SU-DHL-6 (cell line): ENCODE measurements around the gene C5orf15.

Source experiments
- H2AFZ ChIP-seq: fragments of 200-600 bp; sonication (generic); 2 replicates; pipeline ENCODE4 v1.6.1; 2014; ENCODE audit warnings: low read depth, mild to moderate bottlenecking, moderate library complexity, mixed read lengths, antibody characterized with exemption, low read length; ENCODE audit not compliant: severe bottlenecking
- H3F3A ChIP-seq: fragments of 200-600 bp; shearing (Covaris generic); 2 replicates; pipeline ENCODE4 v1.6.0; 2016; ENCODE audit warnings: antibody characterized with exemption, mild to moderate bottlenecking; ENCODE audit not compliant: insufficient read depth
- H3K27ac ChIP-seq: fragments of 200-600 bp; sonication (generic); 2 replicates; pipeline ENCODE4 v1.5.1; 2016; ENCODE audit warnings: low read depth, mild to moderate bottlenecking, low read length, moderate library complexity, mixed read lengths
- H3K27me3 ChIP-seq: fragments of 200-600 bp; sonication (generic), shearing (Covaris generic); 2 replicates; pipeline ENCODE4 v1.6.0; 2014; ENCODE audit warnings: mild to moderate bottlenecking, low read length
- H3K36me3 ChIP-seq: fragments of 200-600 bp; sonication (generic); 2 replicates; pipeline ENCODE4 v1.6.1; 2014; ENCODE audit warnings: mild to moderate bottlenecking, low read length, mixed read lengths
- H3K4me2 ChIP-seq: fragments of 300-600, 200-600 bp; shearing (Covaris generic), sonication (generic); 2 replicates; pipeline ENCODE4 v1.6.0; 2014; ENCODE audit warnings: low read length, low read depth, mild to moderate bottlenecking; ENCODE audit not compliant: poor library complexity, severe bottlenecking
- H3K4me3 ChIP-seq: fragments of 200-600 bp; sonication (generic); 2 replicates; pipeline ENCODE4 v1.5.1; 2014; ENCODE audit warnings: antibody characterized with exemption, low read length, mild to moderate bottlenecking, mixed read lengths; ENCODE audit not compliant: insufficient read depth, poor library complexity, severe bottlenecking
- H3K79me2 ChIP-seq: fragments of 200-600 bp; sonication (generic); 2 replicates; pipeline ENCODE4 v1.6.1; 2014; ENCODE audit warnings: mild to moderate bottlenecking, low read length, moderate library complexity; ENCODE audit not compliant: insufficient read depth
- H3K9ac ChIP-seq: fragments of 200-600 bp; sonication (generic); 2 replicates; pipeline ENCODE4 v1.7.0; 2014; ENCODE audit warnings: mild to moderate bottlenecking, low read length
- H3K9me2 ChIP-seq: fragments of 200-600 bp; sonication (generic); replicated peaks from 2 replicates; pipeline ENCODE4 v1.6.1; 2014; ENCODE audit warnings: low read length; ENCODE audit not compliant: insufficient read depth
- H3K9me3 ChIP-seq: fragments of 200-600 bp; sonication (generic); 2 replicates; pipeline ENCODE4 v1.6.1; 2014; ENCODE audit warnings: low read length, mixed read lengths; ENCODE audit not compliant: insufficient read depth
- H4K20me1 ChIP-seq: fragments of 200-600 bp; sonication (generic); 2 replicates; pipeline ENCODE4 v1.6.1; 2014; ENCODE audit warnings: low read depth, mild to moderate bottlenecking, antibody characterized with exemption, low read length, moderate library complexity, mixed read lengths
- CTCF ChIP-seq: fragments of 200-600 bp; sonication (generic); IDR thresholded peaks from one replicate; pipeline ENCODE4 v1.5.1; 2017; ENCODE audit warnings: antibody characterized with exemption, mild to moderate bottlenecking, low read length, moderate library complexity; ENCODE audit not compliant: insufficient read depth, poor library complexity, severe bottlenecking
- EZH2phosphoT487 ChIP-seq: fragments of 200-600 bp; sonication (generic), shearing (Covaris generic); conservative IDR thresholded peaks from 2 replicates; pipeline ENCODE4 v1.6.1; 2018; ENCODE audit warnings: mild to moderate bottlenecking, antibody characterized with exemption, low read length, moderate library complexity, mixed read lengths

Gene C5orf15

GRCh38 chr5:133993185-133993936 lies 24.9 kb upstream of the C5orf15 start:
- H3K27ac ChIP-seq: no peak overlapping the region
- H3K27me3 ChIP-seq: no peaks in the 10 kb centered on the region
- no peak overlapping the region for H3K9ac ChIP-seq
- peaks cover 26% of the 10 kb centered on the region; the same call in 1 of the 2 replicates for H4K20me1 ChIP-seq
- no peak overlapping the region for H2AFZ ChIP-seq
- no peak overlapping the region for H3K4me2 ChIP-seq
- no peak overlapping the region for H3K4me3 ChIP-seq
- H3K79me2 ChIP-seq: peaks cover 86% of the 10 kb centered on the region
- H3K9me3 ChIP-seq: no peaks in the 10 kb centered on the region
- H3K9me2 ChIP-seq: no peaks in the 10 kb centered on the region
- H3F3A ChIP-seq: no peaks in the 10 kb centered on the region
- TF ChIP-seq CTCF: no peak
- no peak for TF ChIP-seq EZH2phosphoT487
- H3K36me3 ChIP-seq: peaks cover 21% of the 10 kb centered on the region

- Histone ChIP-seq H3K27me3 (no peaks in the 10 kb centered on the region), H4K20me1 (peaks cover 26% of the 10 kb centered on the region; the same call in 1 of the 2 replicates), H3K4me3 (no peak overlapping the region), H3K4me2 (no peak overlapping the region), H3K9me2 (no peaks in the 10 kb centered on the region), H3K79me2 (peaks cover 79% of the 10 kb centered on the region), H3F3A (no peaks in the 10 kb centered on the region), H3K9me3 (no peaks in the 10 kb centered on the region), H3K36me3 (peaks cover 25% of the 10 kb centered on the region), H2AFZ (no peak overlapping the region), H3K27ac (no peak overlapping the region), H3K9ac (no peak overlapping the region)
- no peak for TF ChIP-seq CTCF
- TF ChIP-seq EZH2phosphoT487: no peak
These were observed 24.2 kb upstream of the C5orf15 start for GRCh38 chr5:133992429-133993155.

GRCh38 chr5:133991171-133991910 lies 22.9 kb upstream of the C5orf15 start:
- Histone ChIP-seq H3K9ac (no peak overlapping the region), H4K20me1 (peaks cover 17% of the 10 kb centered on the region; the same call in 1 of the 2 replicates)

More at GRCh38 chr5:133991171-133991910, 22.9 kb upstream of the C5orf15 start:
- Histone ChIP-seq H3F3A (no peaks in the 10 kb centered on the region), H3K9me2 (no peaks in the 10 kb centered on the region), H3K27me3 (no peaks in the 10 kb centered on the region), H3K4me2 (no peak overlapping the region), H3K36me3 (peaks cover 28% of the 10 kb centered on the region), H3K79me2 (peaks cover 70% of the 10 kb centered on the region), H2AFZ (no peak overlapping the region), H3K27ac (no peak overlapping the region), H3K9me3 (no peaks in the 10 kb centered on the region), H3K4me3 (no peak overlapping the region)
- no peak for TF ChIP-seq CTCF
- TF ChIP-seq EZH2phosphoT487: no peak
